Amygdala (tissue), 56 donors: Measurements from ENCODE around the gene CENPK.
"Not testable (repeated sequence)": the region's sequence is repeated elsewhere in the genome, so short reads cannot be mapped to it uniquely, and the experiment has no call there.

Experiments
- DNase-seq, 56 donors: peaks; one replicate each; lab custom pipeline; 2025; lab: John Stamatoyannopoulos, UW

Gene CENPK

DNA sequence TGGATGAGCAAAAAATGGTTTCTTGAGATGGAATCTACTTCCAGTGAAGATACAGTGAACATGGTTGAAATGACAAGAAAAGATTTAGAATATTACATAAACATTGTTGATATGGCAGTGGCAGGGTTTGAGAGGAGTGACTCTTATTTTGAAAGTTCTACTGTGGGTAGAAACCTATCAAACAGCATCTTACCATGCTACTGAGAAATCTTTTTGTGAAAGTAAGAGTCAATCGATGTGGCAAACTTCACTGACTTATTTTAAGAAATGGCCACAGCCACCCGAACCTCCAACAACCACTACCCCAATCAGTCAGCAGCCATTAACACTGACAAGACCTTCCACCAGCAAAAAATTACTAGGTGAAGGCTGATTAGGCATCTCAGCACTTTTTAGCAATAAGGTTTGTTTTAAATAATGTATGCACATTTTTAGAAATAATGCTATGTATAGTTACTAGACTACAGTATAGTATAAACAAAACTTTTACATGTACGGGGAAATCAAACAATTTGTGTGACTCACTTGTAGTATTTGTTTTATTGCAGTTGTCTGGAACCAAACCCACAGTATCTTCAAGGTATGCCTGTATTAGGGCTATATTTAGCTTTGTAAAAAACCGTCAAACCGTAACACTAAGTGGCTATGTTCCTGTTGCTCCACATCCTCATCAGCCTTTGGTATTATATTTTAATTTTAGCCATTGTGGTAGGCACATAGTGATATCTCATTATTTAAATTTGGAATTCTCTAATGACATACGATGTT lies 50.6 kb downstream of the CENPK start:
- no peak for DNase-seq

DNA sequence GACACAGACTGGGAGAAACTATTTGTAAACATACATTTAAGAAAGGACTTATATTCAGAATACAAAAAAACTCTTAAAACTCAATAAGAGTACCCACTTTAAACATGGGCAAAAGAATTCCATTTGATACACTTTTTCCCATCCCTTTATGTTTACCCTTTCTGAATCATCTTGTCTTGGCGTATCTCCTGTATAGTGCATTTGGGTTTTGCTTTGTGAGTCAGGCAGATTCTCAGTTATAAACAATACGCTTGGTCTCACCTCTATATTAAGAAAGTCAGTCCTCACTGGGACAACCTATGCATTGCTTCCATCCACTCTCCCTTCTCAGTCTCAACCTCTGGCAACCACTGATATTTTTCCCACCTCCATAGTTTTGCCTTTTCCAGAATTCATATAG lies 54.0 kb downstream of the CENPK start:
- DNase-seq = no peak

DNA sequence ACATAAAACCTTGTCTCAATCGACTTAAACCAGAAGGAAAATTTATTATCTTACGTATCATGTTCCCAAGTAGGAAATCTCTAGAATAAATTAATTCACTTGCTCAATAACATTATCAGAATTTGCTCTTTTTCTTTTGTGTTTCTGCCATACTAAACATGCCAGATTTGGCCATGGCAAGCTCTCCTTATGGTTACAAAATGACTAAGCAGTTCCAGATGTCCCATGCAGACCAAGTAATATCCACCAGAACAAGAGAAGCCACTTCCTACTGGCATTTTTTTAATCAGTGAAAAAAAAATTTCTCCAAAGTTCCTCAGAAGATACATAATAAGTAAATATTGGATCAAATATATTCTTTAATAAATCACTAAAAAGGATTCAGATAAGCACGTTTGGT lies 56.0 kb downstream of the CENPK start:
- no peak for DNase-seq

DNA sequence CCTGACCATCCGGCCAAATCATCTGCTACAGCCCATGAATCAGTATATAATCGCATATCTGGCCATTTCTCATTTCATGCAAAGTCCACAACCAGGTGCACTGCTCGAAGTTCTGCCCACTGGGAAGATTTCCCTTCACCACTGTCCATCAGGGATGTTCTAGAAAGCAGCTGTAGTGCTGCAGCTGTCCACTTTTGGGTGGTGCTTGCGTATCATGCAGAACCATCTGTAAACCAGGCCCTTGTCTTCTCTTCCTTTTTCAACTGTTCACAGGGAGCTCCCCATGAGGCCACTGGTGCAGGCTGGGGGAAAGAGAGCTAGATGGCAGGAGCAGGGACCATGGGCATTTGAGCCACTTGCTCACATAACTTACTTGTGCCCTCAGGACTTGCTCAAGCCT lies 73.8 kb downstream of the CENPK start:
- DNase-seq = no peak

DNA sequence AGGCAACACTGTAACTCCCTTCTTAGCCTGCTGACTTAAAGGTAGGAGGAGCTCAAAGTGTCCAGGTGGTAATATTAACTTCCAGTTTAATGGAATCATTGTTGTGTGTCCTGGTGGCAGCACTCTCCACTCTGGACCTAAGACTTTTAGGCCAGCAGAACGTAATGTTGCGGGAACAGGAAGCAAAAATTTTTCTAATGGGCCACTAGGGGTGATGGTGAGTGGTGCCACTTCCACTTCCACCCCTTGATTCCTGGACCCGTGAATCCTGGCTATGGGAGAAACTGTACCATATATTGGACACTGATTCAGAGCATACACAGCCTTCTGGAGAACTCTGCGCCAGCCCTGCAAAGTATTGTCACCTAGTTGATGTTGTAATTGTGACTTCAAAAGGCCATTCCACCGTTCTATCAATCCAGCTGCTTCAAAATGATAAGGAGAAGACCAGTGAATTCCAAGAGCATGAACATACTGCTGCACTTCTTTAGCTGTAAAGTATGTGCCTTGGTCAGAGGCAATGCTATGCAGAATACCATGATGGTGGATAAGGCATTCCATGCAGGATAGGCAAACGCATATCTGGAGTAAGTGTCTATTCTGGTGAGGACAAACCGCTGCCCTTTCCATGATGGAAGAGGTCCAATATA lies 74.8 kb downstream of the CENPK start:
- DNase-seq = not testable (repeated sequence)

- DNase-seq = not testable (repeated sequence)
Observed at GRCh38 chr5:65486803-65487202, 76.2 kb downstream of the CENPK start.

- no peak for DNase-seq
Observed at GRCh38 chr5:65485405-65485804, 77.6 kb downstream of the CENPK start.

DNA sequence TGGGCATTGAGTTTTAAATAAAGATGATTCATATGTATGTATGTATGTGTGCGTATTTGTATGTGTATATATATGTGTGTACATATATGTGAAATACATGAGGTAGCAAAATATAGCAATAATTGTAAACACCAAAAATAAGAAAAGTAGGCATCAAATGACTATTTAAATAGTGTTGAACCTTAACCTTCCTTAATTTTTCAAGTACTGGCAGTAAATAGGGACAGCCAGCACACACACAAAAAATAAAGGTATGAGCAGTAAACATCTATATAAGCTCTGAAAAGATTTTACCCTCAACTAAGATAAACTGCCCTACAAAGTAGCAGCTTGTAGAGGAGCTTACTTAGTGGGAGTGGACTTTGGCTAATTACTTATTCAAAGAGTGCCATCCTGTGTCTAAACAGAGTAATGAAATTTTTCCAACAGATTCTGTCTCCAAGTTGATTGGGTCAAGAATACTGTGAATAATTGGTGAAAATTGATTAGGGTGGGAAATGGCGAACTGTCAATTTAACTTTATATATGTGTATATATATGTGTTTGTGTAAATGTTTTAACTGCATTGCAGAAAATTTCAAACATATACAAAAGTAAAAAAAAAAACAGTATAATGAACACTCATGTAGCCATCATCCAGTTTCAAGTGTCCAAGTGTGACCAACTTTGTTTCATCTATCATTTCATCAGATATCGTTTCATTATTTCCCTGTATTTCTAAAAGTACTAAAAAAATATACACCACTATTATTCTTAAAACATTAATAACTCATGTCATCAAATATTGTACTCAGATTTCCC lies 79.2 kb downstream of the CENPK start:
- peak in 1 of 56 donors; percentile 55 for DNase-seq

- DNase-seq = peak in 17 of 56 donors; percentile 3 to 53 (median 12)
Observed at GRCh38 chr5:65482736-65483545, 80.0 kb downstream of the CENPK start.

GRCh38 chr5:65482296-65482735 lies 80.7 kb downstream of the CENPK start:
- DNase-seq = peak in 1 of 56 donors; percentile 38

DNA sequence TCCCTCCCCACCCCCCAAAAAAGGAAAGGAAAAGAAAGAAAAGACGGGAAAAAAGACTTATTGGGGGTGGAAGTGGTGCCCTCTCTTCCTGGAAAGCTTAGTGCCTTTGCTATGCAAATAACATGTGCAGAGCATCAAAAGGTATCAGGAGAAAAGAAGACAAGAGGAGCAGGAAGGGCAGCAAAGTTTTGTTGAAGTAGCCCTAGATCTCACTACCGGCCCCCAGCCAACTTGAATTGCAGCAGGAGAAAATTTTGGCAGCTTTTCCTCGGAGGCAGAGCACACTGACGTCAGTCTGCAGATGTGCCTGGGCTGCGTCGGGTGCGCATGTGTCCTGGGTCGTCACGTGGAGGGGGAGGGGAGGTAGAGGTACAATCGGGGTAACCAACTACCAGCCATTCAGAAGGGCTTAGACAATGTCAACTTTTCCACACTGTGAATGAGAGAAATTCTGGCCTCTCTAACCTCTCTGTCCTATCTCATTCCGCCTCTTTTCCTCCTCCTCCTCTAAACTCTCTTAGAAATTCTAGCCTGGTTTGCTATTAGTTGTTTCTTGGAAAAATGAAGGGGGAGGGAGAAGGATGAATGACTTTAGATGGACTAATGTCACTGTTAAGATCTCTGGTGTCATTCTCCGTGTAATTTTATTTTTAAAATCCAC lies 81.2 kb downstream of the CENPK start, which contains the start of gene ADAMTS6:
ADAMTS6 (minus strand) TSS at position 286 of the 661 bp plus-strand sequence. CDS start 8,247 bp downstream, outside the sequence.
- peak in 55 of 56 donors; percentile 18 to 86 (median 65) for DNase-seq

DNA sequence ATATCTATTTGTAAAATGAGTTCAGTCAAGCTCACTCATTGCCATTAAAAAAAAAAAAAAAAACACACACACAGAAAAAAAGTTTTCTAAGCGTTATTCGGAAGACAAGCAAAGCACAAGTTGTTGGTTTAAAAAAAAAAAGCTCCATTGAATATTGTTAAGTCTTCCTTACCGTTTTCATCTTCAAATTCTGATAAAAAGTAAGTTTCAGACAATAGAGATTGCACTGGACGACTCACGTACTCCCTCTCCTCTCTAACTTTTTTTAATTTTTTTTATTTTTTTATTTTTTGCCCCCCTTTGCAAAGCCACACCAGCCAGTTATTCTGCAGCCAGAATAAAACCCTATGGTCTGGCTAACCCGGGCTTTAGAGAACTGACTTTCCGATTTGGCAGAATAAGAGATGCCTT lies 81.8 kb downstream of the CENPK start:
- DNase-seq = no peak

DNA sequence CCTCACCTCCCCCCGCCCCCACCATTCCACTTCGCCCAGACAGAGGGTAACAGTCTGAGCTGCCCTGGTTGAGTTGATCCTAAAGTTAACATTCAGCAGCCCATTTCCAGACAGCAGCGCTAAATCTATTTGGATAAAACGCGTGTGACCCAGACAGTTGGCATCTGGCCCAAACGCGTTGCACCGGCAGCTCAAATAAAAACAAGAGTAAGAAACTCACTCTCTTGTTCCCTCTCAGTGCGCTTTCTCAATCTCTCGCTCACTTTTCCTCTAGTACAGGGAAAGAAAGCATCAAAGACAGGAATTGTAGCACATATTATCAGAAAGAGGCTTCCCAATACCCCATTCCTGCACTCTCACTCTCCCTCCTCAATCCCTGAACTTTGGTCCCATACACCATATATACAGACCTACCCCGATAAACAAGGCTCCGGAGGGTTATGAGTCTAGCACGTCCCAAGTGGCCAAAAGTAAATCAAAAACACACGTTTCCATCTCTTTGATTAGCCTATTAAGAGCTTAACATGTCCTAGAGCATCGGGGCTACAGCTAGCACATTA lies 82.6 kb downstream of the CENPK start:
- DNase-seq = peak in 30 of 56 donors; percentile 5 to 71 (median 19)

DNA sequence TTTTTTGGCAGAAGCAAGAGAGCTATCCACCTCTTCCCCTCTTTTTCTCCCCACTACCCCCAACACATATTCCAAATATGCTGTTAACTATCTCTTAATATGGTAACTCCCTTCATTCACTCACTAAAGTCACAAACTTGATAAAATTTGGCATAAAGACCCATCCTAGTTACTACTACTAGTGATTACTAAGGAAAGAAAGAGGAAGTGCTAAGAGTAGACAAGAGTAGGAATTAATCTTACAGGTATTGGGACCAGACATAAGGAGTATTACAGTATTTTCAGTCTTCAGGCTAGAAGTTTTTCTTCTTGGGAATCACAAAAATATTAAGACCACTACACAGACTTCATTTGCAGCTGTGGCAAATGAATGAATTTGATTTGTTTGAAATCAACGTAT lies 83.4 kb downstream of the CENPK start:
- no peak for DNase-seq

- no peak for DNase-seq
Observed at GRCh38 chr5:65478336-65478735, 84.6 kb downstream of the CENPK start.

DNA sequence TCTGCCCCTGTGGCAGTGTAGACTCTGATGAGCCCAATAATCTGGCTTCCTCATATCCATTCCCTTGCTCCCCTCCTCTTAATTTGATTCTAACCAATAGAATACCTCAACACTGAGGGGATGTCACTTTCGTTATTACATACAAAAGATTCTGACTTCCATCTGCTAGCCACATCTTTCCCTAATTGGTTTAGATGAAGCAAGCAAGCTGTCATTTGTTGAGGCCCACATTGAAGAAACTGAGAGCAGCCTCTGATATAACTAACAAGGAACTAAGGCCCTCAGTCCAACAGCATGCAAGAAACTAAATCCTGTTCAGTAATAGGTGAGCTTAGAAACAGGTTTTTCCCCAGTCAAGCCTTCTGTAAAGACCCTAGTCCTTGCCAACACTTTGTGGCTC lies 87.1 kb downstream of the CENPK start:
- no peak for DNase-seq

GRCh38 chr5:65475336-65475735 lies 87.6 kb downstream of the CENPK start:
- no peak for DNase-seq

DNA sequence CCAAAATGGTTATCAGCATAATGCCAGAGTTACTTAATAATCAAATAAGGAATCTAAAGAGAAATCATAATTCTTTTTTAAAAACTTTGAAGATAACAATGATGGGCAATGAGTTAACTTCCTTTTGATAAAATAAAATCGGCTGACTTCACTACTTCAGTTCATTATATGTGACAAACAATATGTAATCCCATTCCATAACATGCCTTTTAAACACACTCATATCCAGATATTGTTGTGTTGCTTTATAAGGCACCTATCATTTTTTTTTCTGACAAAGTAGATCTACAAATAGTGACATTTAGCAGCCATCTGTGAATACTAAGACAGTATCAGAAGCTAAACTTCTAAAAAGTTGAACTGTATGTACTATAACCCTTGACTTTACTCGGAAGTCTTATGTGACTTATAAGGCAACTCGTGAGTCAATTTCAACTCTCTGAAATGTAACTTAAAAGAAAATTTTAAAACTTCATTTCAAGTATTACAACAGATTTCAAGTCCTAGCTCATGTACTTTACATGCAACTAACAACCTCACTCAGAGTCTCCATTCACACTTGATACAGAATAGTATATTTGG lies 88.7 kb downstream of the CENPK start:
- no peak for DNase-seq

DNA sequence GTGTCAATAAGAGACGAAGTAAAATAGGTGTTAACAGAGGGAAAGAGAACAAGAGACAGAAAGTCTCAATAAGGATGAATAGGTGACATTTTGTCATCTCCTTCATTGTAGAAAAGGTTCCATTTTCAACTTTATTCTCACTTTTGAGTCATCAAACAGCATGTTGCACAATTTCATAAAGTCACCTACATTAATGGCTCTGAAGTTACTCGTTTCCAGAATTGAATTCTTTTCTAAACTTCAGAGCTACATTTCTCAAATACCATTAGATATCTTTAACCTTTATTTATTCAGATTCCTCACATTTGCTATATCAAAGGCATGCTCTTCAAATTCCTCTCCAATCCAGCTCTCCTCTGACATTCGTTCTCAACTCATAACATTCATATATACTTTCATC lies 94.3 kb downstream of the CENPK start:
- no peak for DNase-seq
